HCT116 (cell line): ENCODE measurements around the gene SLC41A3. TPM values are rescaled to one million over a fixed set of nuclear protein-coding genes. Genes with fewer than 3 reads are reported as not detected.

Experiments used
- ATAC-seq: fragments of 200-7000 bp; cut with Tn5 transposase; 2 replicates; pipeline ENCODE4 v1.9.1; 2020; ENCODE audit warnings: mild to moderate bottlenecking, moderate library complexity
- BruUV-seq: library from RNA; stranded (reverse); fragments of 400-500 nt; replicated peaks from 2 replicates; lab custom pipeline; 2021; lab: Mats Ljungman, UMichigan
- CTCF ChIA-PET: fragments of 300-600 bp; sonication (Branson Sonifier 250); formaldehyde crosslinking; loops from one replicate; lab custom pipeline; 2021; ENCODE audit warnings: antibody characterized with exemption; lab: Charles Lee
- POLR2A ChIA-PET: fragments of 300-600, 350-600 bp; sonication (Branson Sonifier 250); formaldehyde crosslinking; loops from one replicate; lab custom pipeline; 2021; ENCODE audit warnings: antibody characterized with exemption; lab: Charles Lee
- RAD21 ChIA-PET, 2 experiments: fragments of 300-600 bp; sonication (Branson Sonifier 250); formaldehyde crosslinking; loops; one replicate each; lab custom pipeline; 2023; ENCODE audit warnings: low total read pairs in 2 of 2; ENCODE audit not compliant: uncharacterized antibody in 2 of 2, unreplicated experiment in 2 of 2, low non-redundant PET in 1 of 2; lab: Charles Lee
- DNase-seq: peaks from one replicate; pipeline ENCODE4 v3.0.0-alpha.2; 2010; ENCODE audit warnings: low read depth, low spot score
- H2AFZ ChIP-seq: fragments of 200-600 bp; shearing (Covaris generic), sonication (generic); 2 replicates; pipeline ENCODE4 v1.6.1; 2017; ENCODE audit warnings: low read depth, mixed run types, mixed read lengths, antibody characterized with exemption, low read length; ENCODE audit not compliant: poor library complexity, severe bottlenecking
- H3K27ac ChIP-seq: 2 replicates; pipeline ENCODE4 v1.5.1; 2012; ENCODE audit warnings: low read depth, low read length
- H3K27me3 ChIP-seq: fragments of 200-600 bp; sonication (generic); 2 replicates; pipeline ENCODE4 v1.6.1; 2016; ENCODE audit warnings: mixed run types, low read length, mixed read lengths; ENCODE audit not compliant: insufficient read depth
- H3K36me3 ChIP-seq, 2 experiments: fragments of 200-500 bp in 1 of 2; fragments of 200-600 bp in 1 of 2; sonication (Bioruptor generic) in 1 of 2; sonication (generic) in 1 of 2; 2 replicates each; pipeline versions ENCODE4 v1.5.1 to v1.6.1; 2014 to 2016; ENCODE audit warnings: low read length in 2 of 2, inconsistent platforms in 1 of 2, mixed read lengths in 1 of 2, mixed run types in 1 of 2; ENCODE audit not compliant: insufficient read depth in 2 of 2, control insufficient read depth in 1 of 2
- H3K4me1 ChIP-seq, 2 experiments: fragments of 200-600 bp in 1 of 2; sonication (generic) in 1 of 2; 2 replicates each; pipeline versions ENCODE4 v1.5.1 to v1.6.1; 2012 to 2017; ENCODE audit warnings: low read length in 2 of 2, inconsistent platforms in 1 of 2, mild to moderate bottlenecking in 1 of 2, mixed read lengths in 1 of 2, mixed run types in 1 of 2, moderate library complexity in 1 of 2; ENCODE audit not compliant: insufficient read depth in 2 of 2, control insufficient read depth in 1 of 2
- H3K4me2 ChIP-seq: fragments of 200-600 bp; sonication (generic); 2 replicates; pipeline ENCODE4 v1.6.1; 2017; ENCODE audit warnings: mixed run types, low read length, mixed read lengths
- H3K4me3 ChIP-seq, 2 experiments: fragments of 200-600 bp in 1 of 2; sonication (generic) in 1 of 2; replicated peaks in 1 of 2; 2 replicates each; pipeline ENCODE4 v1.5.1; 2011 to 2016; ENCODE audit warnings: low read length in 2 of 2, control low read depth in 1 of 2, low read depth in 1 of 2, mild to moderate bottlenecking in 1 of 2, mixed read lengths in 1 of 2, mixed run types in 1 of 2
- H3K79me2 ChIP-seq: fragments of 200-600 bp; sonication (generic); 2 replicates; pipeline ENCODE4 v1.6.1; 2017; ENCODE audit warnings: mild to moderate bottlenecking, mixed run types, low read length, moderate library complexity, mixed read lengths; ENCODE audit not compliant: insufficient read depth
- H3K9ac ChIP-seq: fragments of 200-600 bp; sonication (generic); 2 replicates; pipeline ENCODE4 v1.6.1; 2016; ENCODE audit warnings: low read length, mixed read lengths
- H3K9me2 ChIP-seq: fragments of 200-600 bp; sonication (generic), shearing (Covaris generic); 2 replicates; pipeline ENCODE4 v1.6.1; 2017; ENCODE audit warnings: mixed run types, mild to moderate bottlenecking, moderate library complexity; ENCODE audit not compliant: insufficient read depth
- H3K9me3 ChIP-seq, 2 experiments: fragments of 200-500 bp in 1 of 2; fragments of 200-600 bp in 1 of 2; sonication (Bioruptor generic) in 1 of 2; sonication (generic) in 1 of 2; 2 replicates each; pipeline ENCODE4 v1.6.1; 2014 to 2017; ENCODE audit warnings: low read length in 2 of 2, mixed read lengths in 2 of 2, inconsistent platforms in 1 of 2, low read depth in 1 of 2, mild to moderate bottlenecking in 1 of 2, mixed run types in 1 of 2, moderate library complexity in 1 of 2; ENCODE audit not compliant: control insufficient read depth in 1 of 2, insufficient read depth in 1 of 2
- H4K20me1 ChIP-seq: fragments of 200-600 bp; sonication (generic), shearing (Covaris generic); 2 replicates; pipeline ENCODE4 v1.6.1; 2017; ENCODE audit warnings: mixed run types, mild to moderate bottlenecking, moderate library complexity; ENCODE audit not compliant: insufficient read depth
- CEBPB ChIP-seq: IDR thresholded peaks from 2 replicates; pipeline ENCODE4 v1.6.1; 2012; ENCODE audit warnings: low read depth
- EGR1 ChIP-seq: IDR thresholded peaks from 2 replicates; pipeline ENCODE4 v1.6.1; 2012; ENCODE audit warnings: low read depth
- ELF1 ChIP-seq: IDR thresholded peaks from 2 replicates; pipeline ENCODE4 v1.6.1; 2012; ENCODE audit warnings: low read depth, borderline replicate concordance
- EZH2 ChIP-seq: fragments of 200-600 bp; sonication (generic); IDR thresholded peaks from 2 replicates; pipeline ENCODE4 v1.6.1; 2017; ENCODE audit warnings: antibody characterized with exemption, mixed run types
- FOSL1 ChIP-seq: IDR thresholded peaks from 2 replicates; pipeline ENCODE4 v1.6.1; 2012; ENCODE audit warnings: low read depth
- JUND ChIP-seq: IDR thresholded peaks from 2 replicates; pipeline ENCODE4 v1.6.1; 2012
- POLR2A ChIP-seq: IDR thresholded peaks from 2 replicates; pipeline ENCODE4 v1.7.0; 2011; ENCODE audit warnings: borderline replicate concordance; ENCODE audit not compliant: insufficient read depth, insufficient read length; ENCODE audit errors: extremely low read depth
- POLR2AphosphoS5 ChIP-seq: IDR thresholded peaks from 2 replicates; pipeline ENCODE4 v1.6.1; 2011; ENCODE audit warnings: mild to moderate bottlenecking, low read depth, low read length, moderate library complexity
- RAD21 ChIP-seq: IDR thresholded peaks from 2 replicates; pipeline ENCODE4 v1.6.1; 2012; ENCODE audit warnings: low read depth, mild to moderate bottlenecking
- SIN3A ChIP-seq: IDR thresholded peaks from 2 replicates; pipeline ENCODE4 v1.6.1; 2012; ENCODE audit warnings: low read depth
- SP1 ChIP-seq: IDR thresholded peaks from 2 replicates; pipeline ENCODE4 v1.6.1; 2012; ENCODE audit warnings: low read depth
- SRF ChIP-seq: IDR thresholded peaks from 2 replicates; pipeline ENCODE4 v1.6.1; 2012; ENCODE audit warnings: low read depth
- TCF7L2 ChIP-seq: IDR thresholded peaks from 2 replicates; pipeline ENCODE4 v1.7.0; 2011; ENCODE audit warnings: borderline replicate concordance, inconsistent platforms; ENCODE audit not compliant: insufficient read depth, insufficient read length; ENCODE audit errors: extremely low read depth
- ZFX ChIP-seq: fragments of 450-650 bp; IDR thresholded peaks from 2 replicates; pipeline ENCODE4 v1.6.1; 2017
- ZNF274 ChIP-seq: fragments of 200-500 bp; sonication (Bioruptor generic); IDR thresholded peaks from 2 replicates; pipeline ENCODE4 v1.6.1; 2014; ENCODE audit warnings: mild to moderate bottlenecking, low read depth, low read length, inconsistent platforms
- intact Hi-C: fragments of 100-400 bp; cut with micrococcal nuclease; formaldehyde crosslinking; loops from 2 replicates; pipeline ENCODE4 v1.10.0; 2022
- total RNA-seq: library from RNA; stranded (reverse); gene quantifications from one replicate; pipeline ENCODE4 v1.2.1, GENCODE V29; 2021; ENCODE audit not compliant: unreplicated experiment
- TF ChIP-seq, protein P1 (sequence below): IDR thresholded peaks from 2 replicates; pipeline ENCODE4 v1.6.1; 2012; ENCODE audit warnings: low read depth
- TF ChIP-seq, protein P2 (sequence below): IDR thresholded peaks from 2 replicates; pipeline ENCODE4 v1.6.1; 2012
- TF ChIP-seq, protein P3 (sequence below): IDR thresholded peaks from 2 replicates; pipeline ENCODE4 v1.6.1; 2012
- TF ChIP-seq, protein P4 (sequence below), 3 experiments: fragments of 200-600 bp in 1 of 3; sonication (generic) in 1 of 3; IDR thresholded peaks in 2 of 3; conservative IDR thresholded peaks in 1 of 3; 2 replicates each; pipeline ENCODE4 v1.5.1; 2012 to 2017; ENCODE audit warnings: low read depth in 2 of 3, low read length in 2 of 3, antibody characterized with exemption in 1 of 3, borderline replicate concordance in 1 of 3, control low read depth in 1 of 3, mild to moderate bottlenecking in 1 of 3, mixed read lengths in 1 of 3, mixed run types in 1 of 3, moderate library complexity in 1 of 3; ENCODE audit not compliant: insufficient read depth in 1 of 3
- TF ChIP-seq, protein P5 (sequence below): IDR thresholded peaks from 2 replicates; pipeline ENCODE4 v1.6.1; 2011; ENCODE audit warnings: mild to moderate bottlenecking, low read length, moderate library complexity; ENCODE audit not compliant: insufficient replicate concordance; ENCODE audit errors: extremely low read depth

SLC41A3 gene
- total RNA-seq, 1 experiment from 2014 or later: 45.9 TPM

DNA sequence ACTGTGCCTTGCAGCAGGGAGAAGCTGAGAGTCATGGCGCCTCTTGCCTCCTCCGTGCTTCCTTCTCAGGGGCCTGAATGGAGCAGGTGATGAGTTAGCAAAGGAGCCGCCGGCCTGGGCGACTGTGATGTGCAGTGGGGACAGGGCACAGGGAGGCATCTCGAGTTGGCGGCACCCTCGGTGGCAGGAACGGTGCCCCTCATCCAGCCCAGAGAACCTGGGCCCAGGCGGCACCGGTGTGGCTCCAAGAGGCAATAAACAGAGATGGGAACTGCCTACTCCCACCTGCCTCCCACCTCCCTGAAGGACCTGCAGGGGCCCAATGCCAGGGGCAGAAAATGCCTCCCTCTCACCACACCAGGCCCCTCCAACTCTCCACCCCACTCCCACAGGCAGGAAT, 6.2 kb downstream of the SLC41A3 start:
- H2AFZ ChIP-seq: no peak overlapping the region

More for the DNA sequence above, 6.2 kb downstream of the SLC41A3 start:
- DNase-seq (no peak), ATAC-seq (no peak)
- no peak overlapping the region for H3K4me3 ChIP-seq
- RAD21 ChIA-PET: no interaction called here
- no peaks in the 10 kb centered on the region for H3K36me3 ChIP-seq
- no TSS peak for BruUV-seq
- POLR2A ChIA-PET: no interaction called here
- H3K9me2 ChIP-seq: no peaks in the 10 kb centered on the region
- H3K79me2 ChIP-seq: peaks cover 10% of the 10 kb centered on the region; the same call in 1 of the 2 replicates
- no peaks in the 10 kb centered on the region for H3K27me3 ChIP-seq
- no peak overlapping the region for H3K4me2 ChIP-seq
- no peaks in the 10 kb centered on the region for H3K9me3 ChIP-seq
- no peak for TF ChIP-seq SP1
- no peak for TF ChIP-seq POLR2A
- TF ChIP-seq FOSL1: no peak
- no peak for TF ChIP-seq POLR2AphosphoS5
- no peak for TF ChIP-seq SIN3A
- TF ChIP-seq, protein P1, sequence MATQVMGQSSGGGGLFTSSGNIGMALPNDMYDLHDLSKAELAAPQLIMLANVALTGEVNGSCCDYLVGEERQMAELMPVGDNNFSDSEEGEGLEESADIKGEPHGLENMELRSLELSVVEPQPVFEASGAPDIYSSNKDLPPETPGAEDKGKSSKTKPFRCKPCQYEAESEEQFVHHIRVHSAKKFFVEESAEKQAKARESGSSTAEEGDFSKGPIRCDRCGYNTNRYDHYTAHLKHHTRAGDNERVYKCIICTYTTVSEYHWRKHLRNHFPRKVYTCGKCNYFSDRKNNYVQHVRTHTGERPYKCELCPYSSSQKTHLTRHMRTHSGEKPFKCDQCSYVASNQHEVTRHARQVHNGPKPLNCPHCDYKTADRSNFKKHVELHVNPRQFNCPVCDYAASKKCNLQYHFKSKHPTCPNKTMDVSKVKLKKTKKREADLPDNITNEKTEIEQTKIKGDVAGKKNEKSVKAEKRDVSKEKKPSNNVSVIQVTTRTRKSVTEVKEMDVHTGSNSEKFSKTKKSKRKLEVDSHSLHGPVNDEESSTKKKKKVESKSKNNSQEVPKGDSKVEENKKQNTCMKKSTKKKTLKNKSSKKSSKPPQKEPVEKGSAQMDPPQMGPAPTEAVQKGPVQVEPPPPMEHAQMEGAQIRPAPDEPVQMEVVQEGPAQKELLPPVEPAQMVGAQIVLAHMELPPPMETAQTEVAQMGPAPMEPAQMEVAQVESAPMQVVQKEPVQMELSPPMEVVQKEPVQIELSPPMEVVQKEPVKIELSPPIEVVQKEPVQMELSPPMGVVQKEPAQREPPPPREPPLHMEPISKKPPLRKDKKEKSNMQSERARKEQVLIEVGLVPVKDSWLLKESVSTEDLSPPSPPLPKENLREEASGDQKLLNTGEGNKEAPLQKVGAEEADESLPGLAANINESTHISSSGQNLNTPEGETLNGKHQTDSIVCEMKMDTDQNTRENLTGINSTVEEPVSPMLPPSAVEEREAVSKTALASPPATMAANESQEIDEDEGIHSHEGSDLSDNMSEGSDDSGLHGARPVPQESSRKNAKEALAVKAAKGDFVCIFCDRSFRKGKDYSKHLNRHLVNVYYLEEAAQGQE: no peak
- TF ChIP-seq, protein P2, sequence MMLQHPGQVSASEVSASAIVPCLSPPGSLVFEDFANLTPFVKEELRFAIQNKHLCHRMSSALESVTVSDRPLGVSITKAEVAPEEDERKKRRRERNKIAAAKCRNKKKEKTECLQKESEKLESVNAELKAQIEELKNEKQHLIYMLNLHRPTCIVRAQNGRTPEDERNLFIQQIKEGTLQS: no peak
- TF ChIP-seq, protein P3, sequence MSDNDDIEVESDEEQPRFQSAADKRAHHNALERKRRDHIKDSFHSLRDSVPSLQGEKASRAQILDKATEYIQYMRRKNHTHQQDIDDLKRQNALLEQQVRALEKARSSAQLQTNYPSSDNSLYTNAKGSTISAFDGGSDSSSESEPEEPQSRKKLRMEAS: no peak
- no peak for TF ChIP-seq EGR1
- TF ChIP-seq CEBPB: no peak
- TF ChIP-seq SRF: no peak
- TF ChIP-seq, protein P4, sequence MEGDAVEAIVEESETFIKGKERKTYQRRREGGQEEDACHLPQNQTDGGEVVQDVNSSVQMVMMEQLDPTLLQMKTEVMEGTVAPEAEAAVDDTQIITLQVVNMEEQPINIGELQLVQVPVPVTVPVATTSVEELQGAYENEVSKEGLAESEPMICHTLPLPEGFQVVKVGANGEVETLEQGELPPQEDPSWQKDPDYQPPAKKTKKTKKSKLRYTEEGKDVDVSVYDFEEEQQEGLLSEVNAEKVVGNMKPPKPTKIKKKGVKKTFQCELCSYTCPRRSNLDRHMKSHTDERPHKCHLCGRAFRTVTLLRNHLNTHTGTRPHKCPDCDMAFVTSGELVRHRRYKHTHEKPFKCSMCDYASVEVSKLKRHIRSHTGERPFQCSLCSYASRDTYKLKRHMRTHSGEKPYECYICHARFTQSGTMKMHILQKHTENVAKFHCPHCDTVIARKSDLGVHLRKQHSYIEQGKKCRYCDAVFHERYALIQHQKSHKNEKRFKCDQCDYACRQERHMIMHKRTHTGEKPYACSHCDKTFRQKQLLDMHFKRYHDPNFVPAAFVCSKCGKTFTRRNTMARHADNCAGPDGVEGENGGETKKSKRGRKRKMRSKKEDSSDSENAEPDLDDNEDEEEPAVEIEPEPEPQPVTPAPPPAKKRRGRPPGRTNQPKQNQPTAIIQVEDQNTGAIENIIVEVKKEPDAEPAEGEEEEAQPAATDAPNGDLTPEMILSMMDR (IDR thresholded peaks at IDR 0.05 in 2 of 3, conservative IDR thresholded peaks at IDR 0.05 in 1 of 3; ENCODE audit: borderline replicate concordance in 1 of 3, insufficient read depth in 1 of 3, low read depth in 2 of 3, low read length in 2 of 3): no peak
- no peak for TF ChIP-seq ELF1
- TF ChIP-seq ZNF274: no peak
- no peak for TF ChIP-seq JUND
- TF ChIP-seq EZH2: no peak
- TF ChIP-seq, protein P5, sequence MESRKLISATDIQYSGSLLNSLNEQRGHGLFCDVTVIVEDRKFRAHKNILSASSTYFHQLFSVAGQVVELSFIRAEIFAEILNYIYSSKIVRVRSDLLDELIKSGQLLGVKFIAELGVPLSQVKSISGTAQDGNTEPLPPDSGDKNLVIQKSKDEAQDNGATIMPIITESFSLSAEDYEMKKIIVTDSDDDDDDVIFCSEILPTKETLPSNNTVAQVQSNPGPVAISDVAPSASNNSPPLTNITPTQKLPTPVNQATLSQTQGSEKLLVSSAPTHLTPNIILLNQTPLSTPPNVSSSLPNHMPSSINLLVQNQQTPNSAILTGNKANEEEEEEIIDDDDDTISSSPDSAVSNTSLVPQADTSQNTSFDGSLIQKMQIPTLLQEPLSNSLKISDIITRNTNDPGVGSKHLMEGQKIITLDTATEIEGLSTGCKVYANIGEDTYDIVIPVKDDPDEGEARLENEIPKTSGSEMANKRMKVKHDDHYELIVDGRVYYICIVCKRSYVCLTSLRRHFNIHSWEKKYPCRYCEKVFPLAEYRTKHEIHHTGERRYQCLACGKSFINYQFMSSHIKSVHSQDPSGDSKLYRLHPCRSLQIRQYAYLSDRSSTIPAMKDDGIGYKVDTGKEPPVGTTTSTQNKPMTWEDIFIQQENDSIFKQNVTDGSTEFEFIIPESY: no peak
- no peak for TF ChIP-seq TCF7L2
- no peak for TF ChIP-seq RAD21
- no peak for TF ChIP-seq ZFX
- intact Hi-C loops: no loop called here
- H4K20me1 ChIP-seq: no peaks in the 10 kb centered on the region
- CTCF ChIA-PET: no interaction called here
- H3K9ac ChIP-seq: no peak overlapping the region
- H3K4me1 ChIP-seq: peaks cover 11 to 17% of the 10 kb centered on the region in 2 experiments
- H3K27ac ChIP-seq: no peak overlapping the region
